Measurements from ENCODE around the gene PDPN. TPM values are rescaled to one million over a fixed set of nuclear protein-coding genes. Genes with fewer than 3 reads are reported as not detected.

PDPN gene
- total and polyA plus RNA-seq, 4 donors = 13.3 to 46.9 (median 32.4) TPM

GRCh38 chr1:13604176-13604575, 20.5 kb downstream of the PDPN start:
- no peaks in the 10 kb centered on the region for H3K36me3 ChIP-seq (ENCODE audit: control insufficient read depth, insufficient read depth, low read length)
- H3K4me1 ChIP-seq (ENCODE audit: control insufficient read depth, insufficient read depth, low read length) = peaks cover 3% of the 10 kb centered on the region
- WGBS (ENCODE audit: insufficient coverage) = 20% methylated on average over 1 of the region's 5 CpGs
- no peak overlapping the region for H3K4me3 ChIP-seq (ENCODE audit: low read depth, low read length)
- DNase-seq (ENCODE audit: low read depth in 4 of 6, low spot score in 6 of 6) = peak in 1 of 6 donors; percentile 44
- no peaks in the 10 kb centered on the region for H3K27me3 ChIP-seq (ENCODE audit: control insufficient read depth, insufficient read depth, low read length)
- no peaks in the 10 kb centered on the region for H3K9me3 ChIP-seq (ENCODE audit: control insufficient read depth, insufficient read depth, low read length)
- H3K27ac ChIP-seq (ENCODE audit: low read depth, low read length) = no peak overlapping the region

DNA sequence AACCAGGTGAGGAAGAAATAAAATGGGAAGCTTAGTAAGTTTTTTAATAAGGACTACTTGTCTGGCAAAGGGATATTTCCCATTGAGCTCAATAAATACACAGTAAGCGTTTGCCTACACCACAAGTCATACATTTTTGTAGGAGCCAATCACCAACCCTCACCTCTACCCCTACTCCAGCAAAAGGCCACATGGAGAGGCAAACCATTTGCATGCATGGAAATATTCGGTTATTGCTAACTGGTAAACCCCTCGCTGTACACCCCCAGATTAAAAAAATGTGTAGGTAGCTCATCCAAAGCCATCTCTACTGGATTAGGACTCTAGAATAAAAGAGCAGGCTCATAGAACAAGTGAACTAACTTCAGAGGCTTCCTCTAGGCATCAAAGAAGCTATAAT, 21.1 kb downstream of the PDPN start:
- Histone ChIP-seq H3K27ac (ENCODE audit: low read depth, low read length) (no peak overlapping the region), H3K9me3 (ENCODE audit: control insufficient read depth, insufficient read depth, low read length) (no peaks in the 10 kb centered on the region), H3K27me3 (ENCODE audit: control insufficient read depth, insufficient read depth, low read length) (no peaks in the 10 kb centered on the region), H3K4me3 (ENCODE audit: low read depth, low read length) (no peak overlapping the region), H3K36me3 (ENCODE audit: control insufficient read depth, insufficient read depth, low read length) (no peaks in the 10 kb centered on the region), H3K4me1 (ENCODE audit: control insufficient read depth, insufficient read depth, low read length) (peaks cover 3% of the 10 kb centered on the region)
- WGBS (ENCODE audit: insufficient coverage) = 67% methylated on average over 1 of the region's 3 CpGs
- DNase-seq (ENCODE audit: low read depth in 4 of 6, low spot score in 6 of 6) = no peak

DNA sequence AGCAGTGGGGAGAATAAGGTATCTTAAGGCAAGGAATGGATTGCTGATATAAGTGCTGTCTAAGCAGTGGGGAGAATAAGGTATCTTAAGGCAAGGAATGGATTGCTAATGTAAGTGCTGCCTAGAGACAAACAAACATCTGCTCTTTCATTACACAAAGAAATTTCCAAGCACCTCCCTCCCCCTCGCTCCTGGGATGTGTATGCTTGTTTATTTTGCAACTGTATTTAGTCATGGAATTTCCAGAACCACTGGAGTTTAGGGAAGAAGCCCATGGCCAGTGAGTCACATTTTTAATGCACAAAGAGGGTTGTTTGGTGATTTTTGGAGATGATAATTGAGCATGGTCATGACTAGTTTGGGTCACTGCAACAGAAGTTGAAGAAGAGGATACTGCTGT, 21.5 kb downstream of the PDPN start:
- H3K27me3 ChIP-seq (ENCODE audit: control insufficient read depth, insufficient read depth, low read length) = no peaks in the 10 kb centered on the region
- DNase-seq (ENCODE audit: low read depth in 4 of 6, low spot score in 6 of 6) = peak in 1 of 6 donors; percentile 82
- WGBS (ENCODE audit: insufficient coverage) = no CpG with 5 or more reads among the region's 1 CpG
- H3K27ac ChIP-seq (ENCODE audit: low read depth, low read length) = no peak overlapping the region
- no peaks in the 10 kb centered on the region for H3K9me3 ChIP-seq (ENCODE audit: control insufficient read depth, insufficient read depth, low read length)
- H3K4me3 ChIP-seq (ENCODE audit: low read depth, low read length) = no peak overlapping the region
- no peaks in the 10 kb centered on the region for H3K36me3 ChIP-seq (ENCODE audit: control insufficient read depth, insufficient read depth, low read length)
- peaks cover 3% of the 10 kb centered on the region for H3K4me1 ChIP-seq (ENCODE audit: control insufficient read depth, insufficient read depth, low read length)

DNA sequence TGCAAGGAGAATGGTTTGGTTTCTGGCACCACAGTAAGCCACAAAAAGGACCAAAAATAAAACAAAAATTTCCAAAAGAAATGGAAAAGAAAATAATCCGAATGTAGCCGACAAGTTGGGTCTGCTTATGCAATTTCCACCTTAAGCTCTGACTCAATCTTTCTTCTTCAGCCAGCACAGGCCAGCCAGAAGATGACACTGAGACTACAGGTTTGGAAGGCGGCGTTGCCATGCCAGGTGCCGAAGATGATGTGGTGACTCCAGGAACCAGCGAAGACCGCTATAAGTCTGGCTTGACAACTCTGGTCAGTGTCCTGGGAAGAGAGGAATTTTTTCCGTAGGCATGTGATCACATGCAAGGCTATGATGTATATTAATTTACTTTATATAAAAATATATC, 23.4 kb downstream of the PDPN start:
- WGBS (ENCODE audit: insufficient coverage) = 100% methylated on average over 4 of the region's 8 CpGs
- H3K27ac ChIP-seq (ENCODE audit: low read depth, low read length) = no peak overlapping the region
- no peaks in the 10 kb centered on the region for H3K27me3 ChIP-seq (ENCODE audit: control insufficient read depth, insufficient read depth, low read length)
- no peak overlapping the region for H3K4me3 ChIP-seq (ENCODE audit: low read depth, low read length)
- no peak for DNase-seq (ENCODE audit: low read depth in 4 of 6, low spot score in 6 of 6)
- no peaks in the 10 kb centered on the region for H3K9me3 ChIP-seq (ENCODE audit: control insufficient read depth, insufficient read depth, low read length)
- H3K4me1 ChIP-seq (ENCODE audit: control insufficient read depth, insufficient read depth, low read length) = no peaks in the 10 kb centered on the region
- H3K36me3 ChIP-seq (ENCODE audit: control insufficient read depth, insufficient read depth, low read length) = no peaks in the 10 kb centered on the region

GRCh38 chr1:13616234-13616633, 32.6 kb downstream of the PDPN start:
- no peaks in the 10 kb centered on the region for H3K9me3 ChIP-seq (ENCODE audit: control insufficient read depth, insufficient read depth, low read length)
- no peak for DNase-seq (ENCODE audit: low read depth in 4 of 6, low spot score in 6 of 6)
- whole genome bisulfite sequencing (ENCODE audit: insufficient coverage) = 84% methylated on average over 4 of the region's 5 CpGs
- no peaks in the 10 kb centered on the region for H3K36me3 ChIP-seq (ENCODE audit: control insufficient read depth, insufficient read depth, low read length)
- no peak overlapping the region for H3K27ac ChIP-seq (ENCODE audit: low read depth, low read length)
- H3K4me3 ChIP-seq (ENCODE audit: low read depth, low read length) = no peak overlapping the region
- no peaks in the 10 kb centered on the region for H3K4me1 ChIP-seq (ENCODE audit: control insufficient read depth, insufficient read depth, low read length)
- H3K27me3 ChIP-seq (ENCODE audit: control insufficient read depth, insufficient read depth, low read length) = no peaks in the 10 kb centered on the region

GRCh38 chr1:13617108-13617507, 33.5 kb downstream of the PDPN start:
- 80% methylated on average over 1 of the region's 4 CpGs for WGBS (ENCODE audit: insufficient coverage)
- no peak overlapping the region for H3K4me3 ChIP-seq (ENCODE audit: low read depth, low read length)
- no peaks in the 10 kb centered on the region for H3K4me1 ChIP-seq (ENCODE audit: control insufficient read depth, insufficient read depth, low read length)
- peak in 1 of 6 donors; percentile 23 for DNase-seq (ENCODE audit: low read depth in 4 of 6, low spot score in 6 of 6)
- H3K9me3 ChIP-seq (ENCODE audit: control insufficient read depth, insufficient read depth, low read length) = no peaks in the 10 kb centered on the region
- no peaks in the 10 kb centered on the region for H3K27me3 ChIP-seq (ENCODE audit: control insufficient read depth, insufficient read depth, low read length)
- no peak overlapping the region for H3K27ac ChIP-seq (ENCODE audit: low read depth, low read length)
- H3K36me3 ChIP-seq (ENCODE audit: control insufficient read depth, insufficient read depth, low read length) = no peaks in the 10 kb centered on the region

- DNase-seq (ENCODE audit: low read depth in 4 of 6, low spot score in 6 of 6) = no peak
- no peaks in the 10 kb centered on the region for H3K36me3 ChIP-seq (ENCODE audit: control insufficient read depth, insufficient read depth, low read length)
- H3K4me1 ChIP-seq (ENCODE audit: control insufficient read depth, insufficient read depth, low read length) = no peaks in the 10 kb centered on the region
- H3K27ac ChIP-seq (ENCODE audit: low read depth, low read length) = no peak overlapping the region
- no CpG with 5 or more reads among the region's 1 CpG for WGBS (ENCODE audit: insufficient coverage)
- H3K27me3 ChIP-seq (ENCODE audit: control insufficient read depth, insufficient read depth, low read length) = no peaks in the 10 kb centered on the region
- H3K9me3 ChIP-seq (ENCODE audit: control insufficient read depth, insufficient read depth, low read length) = no peaks in the 10 kb centered on the region
- no peak overlapping the region for H3K4me3 ChIP-seq (ENCODE audit: low read depth, low read length)
Observed at GRCh38 chr1:13617773-13618172, 34.1 kb downstream of the PDPN start.

- no peaks in the 10 kb centered on the region for H3K36me3 ChIP-seq (ENCODE audit: control insufficient read depth, insufficient read depth, low read length)
- no peak overlapping the region for H3K4me3 ChIP-seq (ENCODE audit: low read depth, low read length)
- no peaks in the 10 kb centered on the region for H3K4me1 ChIP-seq (ENCODE audit: control insufficient read depth, insufficient read depth, low read length)
- WGBS (ENCODE audit: insufficient coverage) = 95% methylated on average over 7 of the region's 11 CpGs
- no peaks in the 10 kb centered on the region for H3K27me3 ChIP-seq (ENCODE audit: control insufficient read depth, insufficient read depth, low read length)
- H3K9me3 ChIP-seq (ENCODE audit: control insufficient read depth, insufficient read depth, low read length) = no peaks in the 10 kb centered on the region
- no peak for DNase-seq (ENCODE audit: low read depth in 4 of 6, low spot score in 6 of 6)
- H3K27ac ChIP-seq (ENCODE audit: low read depth, low read length) = no peak overlapping the region
Observed at GRCh38 chr1:13618483-13618882, 34.9 kb downstream of the PDPN start.

DNA sequence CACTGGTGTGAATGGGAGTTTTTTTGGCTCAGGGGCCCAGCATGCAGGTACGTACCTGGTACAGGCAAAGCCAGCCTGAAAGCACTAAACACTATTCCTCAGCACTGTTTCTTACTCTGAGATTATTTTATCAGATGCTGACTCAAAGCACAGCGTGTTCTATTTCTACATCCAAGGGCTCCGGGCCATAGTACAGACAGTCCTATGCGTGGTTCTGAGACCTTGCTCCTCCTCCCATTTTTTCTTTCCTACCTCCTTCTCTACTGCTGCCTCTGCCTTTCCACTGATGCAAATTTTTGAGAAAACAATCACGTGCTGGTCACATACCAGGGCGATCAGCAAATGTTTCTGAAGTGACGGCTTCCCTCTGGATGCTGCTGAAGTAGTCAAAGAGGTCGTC, 36.3 kb downstream of the PDPN start:
- 57% methylated on average over 8 of the region's 8 CpGs for WGBS (ENCODE audit: insufficient coverage)
- H3K36me3 ChIP-seq (ENCODE audit: control insufficient read depth, insufficient read depth, low read length) = no peaks in the 10 kb centered on the region
- H3K4me1 ChIP-seq (ENCODE audit: control insufficient read depth, insufficient read depth, low read length) = no peaks in the 10 kb centered on the region
- H3K27ac ChIP-seq (ENCODE audit: low read depth, low read length) = no peak overlapping the region
- H3K4me3 ChIP-seq (ENCODE audit: low read depth, low read length) = no peak overlapping the region
- no peaks in the 10 kb centered on the region for H3K27me3 ChIP-seq (ENCODE audit: control insufficient read depth, insufficient read depth, low read length)
- no peak for DNase-seq (ENCODE audit: low read depth in 4 of 6, low spot score in 6 of 6)
- H3K9me3 ChIP-seq (ENCODE audit: control insufficient read depth, insufficient read depth, low read length) = no peaks in the 10 kb centered on the region

GRCh38 chr1:13620825-13621224, 37.2 kb downstream of the PDPN start:
- no peak for DNase-seq (ENCODE audit: low read depth in 4 of 6, low spot score in 6 of 6)
- no peaks in the 10 kb centered on the region for H3K4me1 ChIP-seq (ENCODE audit: control insufficient read depth, insufficient read depth, low read length)
- H3K36me3 ChIP-seq (ENCODE audit: control insufficient read depth, insufficient read depth, low read length) = no peaks in the 10 kb centered on the region
- 90% methylated on average over 4 of the region's 5 CpGs for WGBS (ENCODE audit: insufficient coverage)
- no peak overlapping the region for H3K27ac ChIP-seq (ENCODE audit: low read depth, low read length)
- H3K9me3 ChIP-seq (ENCODE audit: control insufficient read depth, insufficient read depth, low read length) = no peaks in the 10 kb centered on the region
- no peak overlapping the region for H3K4me3 ChIP-seq (ENCODE audit: low read depth, low read length)
- H3K27me3 ChIP-seq (ENCODE audit: control insufficient read depth, insufficient read depth, low read length) = no peaks in the 10 kb centered on the region

Data from spinal cord (tissue), 10 donors.